ENCODE measurements around the gene PHOSPHO1.
"Not testable (repeated sequence)": the region's sequence is repeated elsewhere in the genome, so short reads cannot be mapped to it uniquely, and the experiment has no call there.

The PHOSPHO1 gene

GRCh38 chr17:49191409-49191916, 39.1 kb downstream of the PHOSPHO1 start:
- no peak for DNase-seq

DNA sequence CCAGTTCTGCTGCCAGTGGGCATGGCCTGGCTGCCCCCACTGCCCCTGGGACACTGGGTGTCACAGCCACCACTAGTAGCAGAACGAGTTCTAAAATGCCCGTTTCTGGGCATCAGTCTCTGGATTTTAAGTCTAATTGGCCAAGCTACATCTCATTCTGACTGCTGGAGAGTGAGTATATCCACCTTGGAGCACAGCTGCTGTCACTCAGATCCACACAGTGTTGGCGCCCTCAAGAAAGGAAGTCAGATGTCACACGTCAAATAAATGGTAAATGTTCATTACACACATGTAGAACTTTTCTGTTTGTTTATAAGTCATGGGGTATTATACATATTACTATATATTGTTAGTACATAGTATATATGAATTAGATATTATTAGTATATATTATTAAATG, 39.7 kb downstream of the PHOSPHO1 start:
- no peak for DNase-seq

DNA sequence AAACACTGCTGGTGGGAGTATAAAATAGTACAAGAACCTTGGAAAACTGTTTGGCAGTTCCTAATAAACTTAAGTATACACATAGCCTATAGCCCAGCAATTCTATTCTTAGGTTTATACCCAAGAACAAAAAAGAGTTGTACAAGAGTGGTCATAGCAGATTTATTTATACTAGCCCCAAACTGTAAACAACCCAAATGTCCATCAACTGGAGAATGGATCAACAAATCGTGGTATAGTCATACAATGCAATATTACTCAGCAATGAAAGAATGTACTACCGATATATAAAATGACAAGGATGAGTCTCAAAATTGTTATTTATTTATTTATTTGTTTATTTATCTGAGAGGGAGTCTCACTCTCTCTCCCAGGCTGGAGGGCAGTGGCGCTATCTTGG, 43.3 kb downstream of the PHOSPHO1 start:
- DNase-seq, result no peak

DNA sequence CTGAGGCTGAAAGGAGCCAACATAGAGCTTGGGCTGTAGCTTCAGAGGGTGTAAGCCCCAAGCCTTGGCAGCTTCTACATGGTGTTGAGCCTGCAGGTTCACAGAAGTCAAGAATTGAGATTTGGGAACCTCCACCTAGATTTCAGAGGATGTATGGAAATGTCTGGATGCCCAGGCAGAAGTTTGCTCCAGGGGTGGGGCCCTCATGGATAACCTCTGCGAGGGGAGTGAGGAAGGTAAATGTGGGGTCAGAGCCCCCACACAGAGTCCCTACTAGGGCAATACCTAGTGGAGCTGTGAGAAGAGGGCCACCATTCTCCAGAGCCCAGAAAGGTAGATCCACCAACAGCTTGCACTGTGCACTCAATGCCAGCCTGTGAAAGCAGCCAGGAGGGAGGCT, 45.2 kb downstream of the PHOSPHO1 start:
- DNase-seq, result not testable (repeated sequence)

- not testable (repeated sequence) for DNase-seq
Observed at GRCh38 chr17:49184522-49184921, 46.1 kb downstream of the PHOSPHO1 start.

DNA sequence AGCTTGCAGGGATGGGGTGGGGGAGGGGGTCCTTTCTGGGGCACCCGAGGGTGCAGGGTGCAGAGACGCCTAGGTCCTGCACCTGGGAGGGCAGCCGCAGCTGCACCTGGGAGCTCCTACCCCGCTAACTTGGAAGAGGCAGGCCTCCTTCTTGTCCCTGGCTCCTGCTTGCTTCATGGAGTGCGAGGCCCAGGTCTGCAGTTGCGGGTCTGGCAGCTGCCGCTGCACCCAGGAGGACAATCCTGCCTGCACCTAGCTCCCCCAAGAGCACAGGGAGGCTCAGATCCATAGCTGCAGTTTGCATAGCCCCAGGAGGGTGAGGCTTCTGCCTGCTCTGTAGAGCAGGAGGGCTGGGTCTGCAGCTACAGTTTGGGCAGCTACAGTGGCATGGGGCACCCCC, 46.8 kb downstream of the PHOSPHO1 start:
- no peak for DNase-seq

GRCh38 chr17:49183341-49183740, 47.2 kb downstream of the PHOSPHO1 start:
- no peak for DNase-seq

- no peak for DNase-seq
Observed at GRCh38 chr17:49180998-49181635, 49.5 kb downstream of the PHOSPHO1 start.

DNA sequence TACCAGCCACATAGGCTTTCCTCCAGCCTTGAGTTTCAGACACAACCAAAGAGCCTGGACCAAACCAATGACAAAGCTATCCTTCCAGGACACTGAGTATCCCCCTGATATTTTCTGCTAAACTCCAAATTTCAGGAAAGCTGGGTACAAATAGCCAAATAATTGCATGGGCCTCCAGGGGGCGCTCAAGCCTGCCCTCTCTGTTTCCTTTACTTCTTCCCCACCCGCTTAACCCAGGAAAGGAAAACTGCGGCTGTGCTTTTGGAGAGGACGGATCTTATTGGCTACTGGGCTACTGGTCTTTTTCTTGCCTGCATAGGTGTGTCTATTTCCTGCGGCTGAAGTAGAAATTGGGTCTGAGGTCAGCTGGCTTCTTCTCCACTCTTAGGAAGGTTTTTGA, 50.3 kb downstream of the PHOSPHO1 start:
- DNase-seq, result peak; percentile 12 to 47

- not testable (repeated sequence) for DNase-seq
Observed at GRCh38 chr17:49175978-49176377, 54.6 kb downstream of the PHOSPHO1 start.
